ENCODE data around the gene PROX1. TPM values are rescaled to one million over a fixed set of nuclear protein-coding genes. Genes with fewer than 3 reads are reported as not detected.

PROX1 gene
- total RNA-seq, 1 experiment from 2014 or later, result 0.05 TPM

DNA sequence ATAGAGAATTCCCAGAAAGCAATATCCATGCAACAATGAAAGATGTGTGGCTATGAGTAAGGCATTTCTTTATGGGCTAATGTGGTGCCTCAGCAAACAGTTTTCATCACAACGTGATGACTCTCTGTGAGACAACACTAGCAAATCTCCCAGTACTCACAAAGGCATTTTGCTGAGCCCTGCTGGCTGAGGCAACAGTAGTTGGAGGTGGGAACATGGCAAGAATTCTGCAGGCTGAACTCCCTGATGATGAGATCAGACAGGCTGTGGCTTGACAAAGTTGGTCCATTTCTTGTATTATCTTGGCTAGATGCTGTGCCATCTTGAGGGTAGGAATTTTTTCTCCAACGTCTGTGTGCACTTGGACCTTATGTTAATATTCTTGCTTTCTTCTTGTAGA is 24.6 kb downstream of the PROX1 start:
- no peaks in the 10 kb centered on the region for H3K9me3 ChIP-seq (replicated peaks)
- no peak overlapping the region for H3K4me3 ChIP-seq
- no peak for DNase-seq (ENCODE audit: low read depth in 1 of 2, low spot score in 2 of 2)
- H3K27me3 ChIP-seq (replicated peaks), result no peaks in the 10 kb centered on the region
- H3K36me3 ChIP-seq, result no peaks in the 10 kb centered on the region
- H3K4me1 ChIP-seq (replicated peaks), result no peaks in the 10 kb centered on the region
- H3K27ac ChIP-seq, result no peak overlapping the region

- no peaks in the 10 kb centered on the region; the same call in 1 of the 2 replicates for H3K27me3 ChIP-seq (replicated peaks)
- no peaks in the 10 kb centered on the region for H3K4me1 ChIP-seq (replicated peaks)
- no peak overlapping the region for H3K4me3 ChIP-seq
- H3K9me3 ChIP-seq (replicated peaks), result no peaks in the 10 kb centered on the region
- no peak overlapping the region for H3K27ac ChIP-seq
- H3K36me3 ChIP-seq, result no peaks in the 10 kb centered on the region
- no peak for DNase-seq (ENCODE audit: low read depth in 1 of 2, low spot score in 2 of 2)
Observed at GRCh38 chr1:214013614-214014377, 26.0 kb downstream of the PROX1 start.

GRCh38 chr1:214014730-214015129 is 27.0 kb downstream of the PROX1 start:
- Histone ChIP-seq H3K36me3 (no peaks in the 10 kb centered on the region), H3K27ac (no peak overlapping the region), H3K27me3 (replicated peaks) (no peaks in the 10 kb centered on the region; the same call in 1 of the 2 replicates), H3K4me1 (replicated peaks) (no peaks in the 10 kb centered on the region), H3K9me3 (replicated peaks) (no peaks in the 10 kb centered on the region), H3K4me3 (no peak overlapping the region)
- no peak for DNase-seq (ENCODE audit: low read depth in 1 of 2, low spot score in 2 of 2)

- Histone ChIP-seq H3K4me1 (replicated peaks) (no peaks in the 10 kb centered on the region), H3K36me3 (no peaks in the 10 kb centered on the region), H3K27me3 (replicated peaks) (no peaks in the 10 kb centered on the region; the same call in 1 of the 2 replicates), H3K4me3 (no peak overlapping the region), H3K27ac (no peak overlapping the region), H3K9me3 (replicated peaks) (no peaks in the 10 kb centered on the region)
- no peak for DNase-seq (ENCODE audit: low read depth in 1 of 2, low spot score in 2 of 2)
Observed at GRCh38 chr1:214017191-214017982, 29.6 kb downstream of the PROX1 start.

GRCh38 chr1:214018386-214019268 is 30.9 kb downstream of the PROX1 start:
- H3K27ac ChIP-seq, result no peak overlapping the region
- DNase-seq (ENCODE audit: low read depth in 1 of 2, low spot score in 2 of 2), result no peak

GRCh38 chr1:214019499-214019898 is 31.7 kb downstream of the PROX1 start:
- H3K4me1 ChIP-seq (replicated peaks), result no peaks in the 10 kb centered on the region
- no peak for DNase-seq (ENCODE audit: low read depth in 1 of 2, low spot score in 2 of 2)
- H3K9me3 ChIP-seq (replicated peaks), result no peaks in the 10 kb centered on the region
- no peaks in the 10 kb centered on the region; the same call in 1 of the 2 replicates for H3K27me3 ChIP-seq (replicated peaks)
- H3K27ac ChIP-seq, result no peak overlapping the region
- no peaks in the 10 kb centered on the region for H3K36me3 ChIP-seq
- H3K4me3 ChIP-seq, result no peak overlapping the region

More at GRCh38 chr1:214018386-214019268, 30.9 kb downstream of the PROX1 start:
- H3K9me3 ChIP-seq (replicated peaks), result no peaks in the 10 kb centered on the region
- no peaks in the 10 kb centered on the region for H3K4me1 ChIP-seq (replicated peaks)
- no peaks in the 10 kb centered on the region; the same call in 1 of the 2 replicates for H3K27me3 ChIP-seq (replicated peaks)
- H3K4me3 ChIP-seq, result no peak overlapping the region
- H3K36me3 ChIP-seq, result no peaks in the 10 kb centered on the region

DNA sequence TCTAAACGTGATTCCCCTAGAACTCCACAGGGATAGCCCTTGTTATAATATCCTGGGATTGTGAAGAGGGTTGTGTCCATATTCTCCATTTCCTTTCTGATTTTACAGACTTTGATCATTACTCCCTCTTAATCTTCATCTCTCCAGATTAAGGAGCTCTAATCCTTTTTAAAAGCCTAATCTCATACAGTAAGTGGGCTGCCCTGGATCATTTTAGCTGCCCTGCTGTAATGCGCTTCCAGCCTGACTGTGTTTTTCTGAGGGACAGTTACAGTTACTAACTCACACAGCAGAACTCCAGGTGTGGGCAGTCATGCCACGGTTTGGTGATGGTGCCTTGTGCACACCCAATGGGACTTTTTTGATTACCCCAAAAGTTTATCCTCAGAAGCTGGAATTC is 33.5 kb downstream of the PROX1 start:
- DNase-seq (ENCODE audit: low read depth in 1 of 2, low spot score in 2 of 2), result no peak
- H3K36me3 ChIP-seq, result no peaks in the 10 kb centered on the region
- H3K4me1 ChIP-seq (replicated peaks), result no peaks in the 10 kb centered on the region
- H3K27ac ChIP-seq, result no peak overlapping the region
- no peaks in the 10 kb centered on the region; the same call in 1 of the 2 replicates for H3K27me3 ChIP-seq (replicated peaks)
- no peaks in the 10 kb centered on the region for H3K9me3 ChIP-seq (replicated peaks)
- H3K4me3 ChIP-seq, result no peak overlapping the region

DNA sequence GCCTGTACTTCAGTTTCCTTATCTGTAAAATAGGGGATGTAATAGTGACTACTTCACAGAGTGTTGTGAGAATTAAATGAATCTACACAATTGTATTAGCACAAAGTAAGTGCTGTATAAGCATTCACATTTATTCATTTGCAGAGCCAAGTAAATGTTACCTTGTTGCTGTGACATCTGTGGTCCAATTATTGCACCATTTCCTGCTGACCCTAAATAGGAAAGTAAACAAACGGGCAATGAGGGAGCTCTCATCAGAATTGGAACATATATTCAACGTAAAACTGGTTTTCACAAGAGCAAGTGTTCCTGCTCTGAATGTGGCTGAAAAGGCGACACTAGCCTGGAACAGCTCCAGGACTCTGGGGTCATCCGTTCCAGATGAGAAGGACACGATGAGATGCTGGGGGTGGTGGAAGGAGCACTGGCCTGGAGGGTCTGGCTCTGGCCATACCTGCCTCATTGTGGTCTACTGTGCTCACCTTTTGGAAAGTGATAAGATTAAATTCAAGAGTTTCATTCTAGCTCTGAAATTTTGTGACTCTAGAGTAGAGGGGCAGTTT is 34.5 kb downstream of the PROX1 start:
- Histone ChIP-seq H3K36me3 (no peaks in the 10 kb centered on the region), H3K4me1 (replicated peaks) (no peaks in the 10 kb centered on the region), H3K9me3 (replicated peaks) (no peaks in the 10 kb centered on the region), H3K4me3 (no peak overlapping the region), H3K27ac (no peak overlapping the region), H3K27me3 (replicated peaks) (no peaks in the 10 kb centered on the region; the same call in 1 of the 2 replicates)
- DNase-seq (ENCODE audit: low read depth in 1 of 2, low spot score in 2 of 2), result no peak

GRCh38 chr1:214022810-214023425 is 35.1 kb downstream of the PROX1 start:
- no peak overlapping the region for H3K27ac ChIP-seq
- no peaks in the 10 kb centered on the region; the same call in 1 of the 2 replicates for H3K27me3 ChIP-seq (replicated peaks)
- no peak overlapping the region for H3K4me3 ChIP-seq
- no peaks in the 10 kb centered on the region for H3K4me1 ChIP-seq (replicated peaks)
- no peaks in the 10 kb centered on the region for H3K36me3 ChIP-seq
- no peaks in the 10 kb centered on the region for H3K9me3 ChIP-seq (replicated peaks)
- DNase-seq (ENCODE audit: low read depth in 1 of 2, low spot score in 2 of 2), result no peak

DNA sequence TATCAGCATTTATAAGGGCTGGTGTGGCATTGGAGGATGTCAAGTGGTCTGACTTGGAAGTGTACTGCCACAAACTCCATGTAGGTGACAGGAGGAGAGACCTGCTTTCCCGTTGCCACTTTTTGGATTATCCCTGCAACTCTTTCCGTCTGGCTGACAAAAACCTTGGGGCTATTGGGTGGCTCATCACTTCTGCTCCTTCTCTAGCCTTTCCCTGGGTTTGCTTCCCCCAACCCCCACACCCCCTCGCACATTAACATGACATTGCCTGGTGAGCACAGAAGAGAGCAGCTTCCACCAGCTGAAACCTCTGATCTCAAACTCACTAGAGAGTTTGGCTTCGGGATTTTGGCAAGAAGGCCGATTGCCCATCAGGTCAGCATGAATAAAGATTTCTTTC is 39.2 kb downstream of the PROX1 start:
- no peak for DNase-seq (ENCODE audit: low read depth in 1 of 2, low spot score in 2 of 2)
- Histone ChIP-seq H3K9me3 (replicated peaks) (no peaks in the 10 kb centered on the region), H3K27ac (no peak overlapping the region), H3K36me3 (no peaks in the 10 kb centered on the region), H3K27me3 (replicated peaks) (peaks cover 6% of the 10 kb centered on the region; the same call in 1 of the 2 replicates), H3K4me1 (replicated peaks) (no peaks in the 10 kb centered on the region), H3K4me3 (no peak overlapping the region)

DNA sequence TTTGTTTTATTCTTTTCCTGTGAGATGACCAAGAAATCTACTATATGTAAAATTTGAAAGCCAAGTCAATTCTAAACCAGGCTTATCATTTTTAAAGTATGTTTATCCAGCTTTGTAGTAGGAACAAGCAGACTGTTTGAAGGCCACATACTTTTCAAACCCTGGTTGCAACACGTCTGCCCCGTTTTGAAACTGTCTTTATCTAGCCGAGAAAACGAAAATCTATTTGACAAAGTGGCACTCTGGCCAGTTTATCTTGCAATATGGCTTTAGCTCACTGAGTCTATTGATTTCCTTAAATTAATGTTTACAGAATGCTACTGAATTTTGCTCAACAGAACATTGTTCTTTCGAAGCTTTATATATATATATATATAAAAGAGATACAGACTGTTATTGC is 39.7 kb downstream of the PROX1 start:
- H3K4me3 ChIP-seq, result no peak overlapping the region
- no peaks in the 10 kb centered on the region for H3K4me1 ChIP-seq (replicated peaks)
- peaks cover 6% of the 10 kb centered on the region; the same call in 1 of the 2 replicates for H3K27me3 ChIP-seq (replicated peaks)
- no peak for DNase-seq (ENCODE audit: low read depth in 1 of 2, low spot score in 2 of 2)
- H3K27ac ChIP-seq, result no peak overlapping the region
- H3K36me3 ChIP-seq, result no peaks in the 10 kb centered on the region
- no peaks in the 10 kb centered on the region for H3K9me3 ChIP-seq (replicated peaks)

DNA sequence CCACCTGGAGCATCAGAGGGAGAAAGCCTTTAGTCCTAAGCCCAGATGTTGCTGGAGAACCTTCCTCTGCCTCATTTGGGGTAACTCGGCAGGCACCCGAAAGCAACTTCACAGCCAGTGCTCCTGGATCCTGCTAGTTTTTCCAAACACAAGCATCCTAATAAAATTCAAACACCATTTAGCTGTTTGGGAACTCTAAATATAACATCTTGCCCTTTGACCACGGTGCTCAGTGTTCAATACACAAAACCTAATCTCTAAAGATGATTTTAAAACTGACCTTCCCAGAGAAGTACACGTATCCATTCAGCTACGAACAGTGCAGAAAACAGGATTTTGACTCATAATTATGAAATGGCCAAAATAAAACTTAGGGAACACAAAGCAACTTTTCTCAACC is 40.3 kb downstream of the PROX1 start:
- Histone ChIP-seq H3K9me3 (replicated peaks) (no peaks in the 10 kb centered on the region), H3K4me3 (no peak overlapping the region), H3K36me3 (no peaks in the 10 kb centered on the region), H3K27ac (no peak overlapping the region), H3K4me1 (replicated peaks) (no peaks in the 10 kb centered on the region), H3K27me3 (replicated peaks) (peaks cover 6% of the 10 kb centered on the region; the same call in 1 of the 2 replicates)
- no peak for DNase-seq (ENCODE audit: low read depth in 1 of 2, low spot score in 2 of 2)

Data from SJSA1 (cell line).